ENCODE data around the gene CLDN12.

DNA sequence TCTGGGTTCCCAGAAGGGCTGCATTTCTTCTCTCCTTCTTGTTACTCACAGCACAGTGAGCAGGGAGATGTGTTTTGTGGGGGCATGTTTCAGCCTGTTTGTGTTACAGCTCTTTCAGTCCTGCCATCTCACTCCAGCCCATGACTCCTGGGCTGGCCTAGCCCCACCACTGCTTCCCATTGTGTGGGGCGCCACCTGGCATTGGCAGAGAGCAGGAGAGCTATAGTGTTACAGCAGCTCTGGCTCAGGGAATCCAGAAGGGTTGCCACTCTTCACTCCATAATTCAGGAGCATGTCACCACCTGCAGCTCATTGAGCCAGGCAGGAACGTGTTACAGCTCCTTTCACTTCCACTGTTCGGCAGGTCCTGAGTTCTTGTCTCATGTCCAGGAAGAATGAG is 30.0 kb downstream of the CLDN12 start:
- TF ChIP-seq, protein P1, sequence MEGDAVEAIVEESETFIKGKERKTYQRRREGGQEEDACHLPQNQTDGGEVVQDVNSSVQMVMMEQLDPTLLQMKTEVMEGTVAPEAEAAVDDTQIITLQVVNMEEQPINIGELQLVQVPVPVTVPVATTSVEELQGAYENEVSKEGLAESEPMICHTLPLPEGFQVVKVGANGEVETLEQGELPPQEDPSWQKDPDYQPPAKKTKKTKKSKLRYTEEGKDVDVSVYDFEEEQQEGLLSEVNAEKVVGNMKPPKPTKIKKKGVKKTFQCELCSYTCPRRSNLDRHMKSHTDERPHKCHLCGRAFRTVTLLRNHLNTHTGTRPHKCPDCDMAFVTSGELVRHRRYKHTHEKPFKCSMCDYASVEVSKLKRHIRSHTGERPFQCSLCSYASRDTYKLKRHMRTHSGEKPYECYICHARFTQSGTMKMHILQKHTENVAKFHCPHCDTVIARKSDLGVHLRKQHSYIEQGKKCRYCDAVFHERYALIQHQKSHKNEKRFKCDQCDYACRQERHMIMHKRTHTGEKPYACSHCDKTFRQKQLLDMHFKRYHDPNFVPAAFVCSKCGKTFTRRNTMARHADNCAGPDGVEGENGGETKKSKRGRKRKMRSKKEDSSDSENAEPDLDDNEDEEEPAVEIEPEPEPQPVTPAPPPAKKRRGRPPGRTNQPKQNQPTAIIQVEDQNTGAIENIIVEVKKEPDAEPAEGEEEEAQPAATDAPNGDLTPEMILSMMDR (conservative IDR thresholded peaks at IDR 0.05): no peak
- no peak for TF ChIP-seq EZH2 (IDR thresholded peaks at IDR 0.05; ENCODE audit: low read depth)
